Cardiac muscle cell (in vitro differentiated cells and primary cell): Measurements from ENCODE around the gene TTC24. TPM values are rescaled to one million over a fixed set of nuclear protein-coding genes. Genes with fewer than 3 reads are reported as not detected.

Source experiments
- DNase-seq, 2 donors: peaks; one replicate each; pipeline versions ENCODE4 v3.0.0 to v3.0.0-alpha.2; 2010 to 2017; ENCODE audit warnings: low read depth in 1 of 2, low spot score in 1 of 2
- H3K27ac ChIP-seq: fragments of 200-600 bp; sonication (generic); 2 replicates; pipeline ENCODE4 v1.5.1; 2016
- H3K27me3 ChIP-seq: fragments of 200-600 bp; sonication (generic); 2 replicates; pipeline ENCODE4 v1.6.0; 2016; ENCODE audit warnings: control low read depth
- H3K36me3 ChIP-seq: fragments of 200-600 bp; sonication (generic); 2 replicates; pipeline ENCODE4 v1.5.1; 2016; ENCODE audit warnings: control low read depth
- H3K4me1 ChIP-seq: fragments of 200-600 bp; sonication (generic); 2 replicates; pipeline ENCODE4 v1.8.1; 2017; ENCODE audit warnings: low read depth, mild to moderate bottlenecking, mixed run types
- H3K4me3 ChIP-seq: fragments of 200-600 bp; sonication (generic); 2 replicates; pipeline ENCODE4 v1.5.1; 2016; ENCODE audit warnings: mild to moderate bottlenecking
- H3K9me3 ChIP-seq: fragments of 200-600 bp; sonication (generic); 2 replicates; pipeline ENCODE4 v1.5.1; 2017; ENCODE audit warnings: low read depth, mild to moderate bottlenecking, control low read depth
- CTCF ChIP-seq: IDR thresholded peaks from 2 replicates; pipeline ENCODE4 v1.5.1; 2012; ENCODE audit warnings: low read depth, mild to moderate bottlenecking, low read length
- polyA plus RNA-seq: library from polyadenylated mRNA; unstranded; fragments of >200 nt; fragmentation: Nextera tagmentation; extraction: Ambion mirVana; gene quantifications from 2 replicates; pipeline ENCODE4 v1.2.1, GENCODE V29; 2016
- total RNA-seq: library from RNA; depleted of rRNA; stranded (reverse); fragments of >200 nt; gene quantifications from 2 replicates; pipeline ENCODE4 v1.2.3, GENCODE V29; 2016

TTC24 gene
- total and polyA plus RNA-seq, 2 experiments from 2014 or later, result 0.15 TPM; not detected in 1

GRCh38 chr1:156596426-156596825, 16.9 kb downstream of the TTC24 start:
- H3K4me3 ChIP-seq, result no peak overlapping the region
- no peak for DNase-seq
- no peaks in the 10 kb centered on the region for H3K9me3 ChIP-seq
- H3K27ac ChIP-seq, result no peak overlapping the region
- H3K36me3 ChIP-seq, result peaks cover 7% of the 10 kb centered on the region
- no peak for TF ChIP-seq CTCF
- H3K4me1 ChIP-seq, result peaks cover 5% of the 10 kb centered on the region
- no peaks in the 10 kb centered on the region for H3K27me3 ChIP-seq

GRCh38 chr1:156598125-156598524, 18.6 kb downstream of the TTC24 start:
- Histone ChIP-seq H3K4me1 (no peaks in the 10 kb centered on the region), H3K27ac (no peak overlapping the region), H3K9me3 (no peaks in the 10 kb centered on the region), H3K27me3 (no peaks in the 10 kb centered on the region), H3K4me3 (no peak overlapping the region), H3K36me3 (peaks cover 7% of the 10 kb centered on the region)
- TF ChIP-seq CTCF, result no peak
- no peak for DNase-seq

- Histone ChIP-seq H3K36me3 (peaks cover 6% of the 10 kb centered on the region), H3K9me3 (no peaks in the 10 kb centered on the region), H3K27ac (no peak overlapping the region), H3K27me3 (no peaks in the 10 kb centered on the region), H3K4me3 (no peak overlapping the region), H3K4me1 (no peaks in the 10 kb centered on the region)
- no peak for DNase-seq
- no peak for TF ChIP-seq CTCF
Measured at GRCh38 chr1:156598731-156599432, 19.4 kb downstream of the TTC24 start.

GRCh38 chr1:156599811-156600210, 20.3 kb downstream of the TTC24 start:
- Histone ChIP-seq H3K27ac (no peak overlapping the region), H3K9me3 (no peaks in the 10 kb centered on the region), H3K27me3 (no peaks in the 10 kb centered on the region), H3K36me3 (no peaks in the 10 kb centered on the region), H3K4me1 (no peaks in the 10 kb centered on the region), H3K4me3 (no peak overlapping the region)
- no peak for DNase-seq
- no peak for TF ChIP-seq CTCF

- H3K9me3 ChIP-seq, result no peaks in the 10 kb centered on the region
- peak overlapping the region; percentile 72 for H3K27ac ChIP-seq
- no peaks in the 10 kb centered on the region for H3K27me3 ChIP-seq
- TF ChIP-seq CTCF, result no peak
- DNase-seq, result peak in 1 of 2 donors; percentile 35
- H3K4me1 ChIP-seq, result no peaks in the 10 kb centered on the region
- H3K4me3 ChIP-seq, result peak overlapping the region; percentile 42
- H3K36me3 ChIP-seq, result no peaks in the 10 kb centered on the region
Measured at GRCh38 chr1:156600733-156601121, 21.2 kb downstream of the TTC24 start.
